ENCODE data around the gene SLIT1.

SLIT1 gene

DNA sequence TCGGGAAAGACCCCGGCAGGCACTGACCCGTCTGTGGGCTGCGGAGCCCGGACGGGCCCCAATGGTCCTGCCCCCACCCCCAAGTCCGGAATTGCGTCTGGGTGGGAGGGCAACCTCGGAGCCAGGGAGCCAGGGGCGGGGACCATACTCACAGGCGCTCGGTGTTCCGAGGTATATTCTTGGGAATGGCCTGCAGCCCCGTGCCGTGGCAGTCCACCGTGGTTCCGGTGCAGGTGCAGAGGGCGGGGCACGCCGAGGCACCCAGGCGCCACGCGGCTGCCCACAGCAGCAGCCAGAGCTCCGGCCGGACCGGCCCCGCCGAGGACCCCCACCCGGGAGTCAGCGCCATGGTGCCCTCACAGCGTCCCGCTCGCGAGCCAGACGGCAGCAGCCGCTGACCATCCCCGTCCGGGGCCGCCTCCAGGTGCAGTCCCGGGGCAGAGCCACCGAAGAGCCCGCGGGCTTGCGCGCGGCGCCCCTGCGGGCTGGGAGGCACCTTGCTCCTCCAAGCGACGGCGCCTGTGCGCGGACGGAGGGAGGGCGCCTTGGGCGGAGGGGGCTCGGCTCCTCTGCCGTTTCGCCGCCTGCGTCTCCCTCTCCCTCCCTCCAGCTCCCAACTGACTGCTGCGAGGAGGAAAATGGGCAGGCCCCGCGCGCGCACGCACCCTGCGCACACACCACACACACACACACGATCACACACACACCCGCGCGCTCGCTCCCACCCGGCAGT is at the start of gene SLIT1:
Gene SLIT1 (minus strand): TSS at position 634 of the 733 bp plus-strand sequence. CDS start 285 bp downstream, at position 349.
- no peak within 1 kb of the TSS for H3K27ac ChIP-seq
- TF ChIP-seq ZFX (IDR thresholded peaks at IDR 0.05) (no peak), CTCF (conservative IDR thresholded peaks at IDR 0.05) (no peak)

DNA sequence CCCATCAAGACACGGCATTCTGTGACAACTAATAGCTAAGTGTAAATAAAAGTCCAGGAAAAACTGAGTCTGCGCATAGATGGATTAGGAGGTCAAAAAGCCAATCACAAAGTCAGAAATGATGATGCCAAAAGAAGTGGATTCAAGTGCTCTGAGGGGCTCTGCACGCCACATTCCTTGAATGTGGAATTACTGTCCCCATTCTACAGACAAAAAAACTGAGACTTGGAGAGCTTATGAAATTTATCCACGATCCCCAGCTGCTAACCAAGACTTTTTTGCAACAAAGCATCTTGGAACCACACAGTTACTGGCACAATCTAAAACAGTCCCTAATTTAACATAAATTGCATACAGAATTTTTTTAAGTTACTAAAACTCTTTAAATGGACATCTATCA is 49.6 kb upstream of the SLIT1 start:
- no peak for TF ChIP-seq ZFX (IDR thresholded peaks at IDR 0.05)
- no peak for TF ChIP-seq CTCF (conservative IDR thresholded peaks at IDR 0.05)
- no peak overlapping the region for H3K27ac ChIP-seq

- TF ChIP-seq ZFX (IDR thresholded peaks at IDR 0.05) (no peak), CTCF (conservative IDR thresholded peaks at IDR 0.05) (peak; percentile 84)
- no peak overlapping the region for H3K27ac ChIP-seq
Measured at GRCh38 chr10:97234400-97234799, 48.6 kb upstream of the SLIT1 start.

DNA sequence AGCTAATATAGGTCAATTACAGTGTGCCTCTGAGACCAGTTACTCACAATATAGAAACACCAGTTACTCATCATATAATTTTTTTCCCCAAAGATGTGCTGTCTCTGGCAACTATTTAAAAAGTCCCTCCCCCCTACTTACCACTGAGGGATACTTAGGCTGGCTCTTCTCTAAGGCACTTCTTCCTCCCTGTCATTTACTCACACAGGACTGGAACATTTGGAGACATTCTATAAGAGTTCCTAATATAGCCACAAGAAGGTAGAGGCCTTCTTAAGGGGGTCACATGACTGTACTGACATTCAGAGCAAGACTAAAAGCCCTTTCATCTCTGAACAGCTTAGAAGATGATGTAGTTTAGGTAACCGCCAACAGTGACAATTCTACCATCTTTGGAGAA is 44.4 kb upstream of the SLIT1 start:
- TF ChIP-seq CTCF (conservative IDR thresholded peaks at IDR 0.05): no peak
- TF ChIP-seq ZFX (IDR thresholded peaks at IDR 0.05): no peak
- H3K27ac ChIP-seq: no peak overlapping the region

DNA sequence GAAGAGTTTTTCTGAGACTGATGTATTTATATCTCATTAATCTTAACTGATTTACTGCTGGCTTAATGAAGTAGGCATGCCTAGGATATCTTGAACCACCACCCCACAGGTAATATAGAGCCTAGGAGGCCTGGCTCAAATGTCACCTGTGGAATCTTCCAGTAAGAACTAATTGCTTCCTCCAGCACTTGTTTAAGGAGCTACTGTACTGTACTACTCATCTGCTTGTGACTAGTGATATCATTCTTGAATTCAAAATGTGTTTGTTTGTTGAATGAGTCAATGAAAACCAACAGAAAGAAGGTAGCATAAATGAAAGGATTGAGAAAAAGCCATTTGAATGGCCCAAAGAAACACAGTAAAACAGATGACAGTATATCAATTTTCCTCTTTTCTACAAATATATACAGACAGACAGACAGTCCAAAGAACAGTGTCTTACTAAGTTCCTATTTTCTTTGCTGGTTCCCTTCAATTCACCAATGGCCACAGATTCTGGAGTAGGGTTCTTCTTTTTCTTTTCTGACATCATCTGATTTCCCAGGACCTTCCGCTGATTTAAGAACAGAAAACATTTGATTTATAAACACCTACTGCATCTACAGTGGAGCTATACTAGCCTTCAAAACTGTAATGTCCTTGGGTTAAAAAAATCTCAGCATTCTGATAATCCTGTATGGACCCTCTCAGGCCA is 43.7 kb upstream of the SLIT1 start:
- H3K27ac ChIP-seq: no peak overlapping the region
- no peak for TF ChIP-seq CTCF (conservative IDR thresholded peaks at IDR 0.05)

- TF ChIP-seq ZFX (IDR thresholded peaks at IDR 0.05) (no peak), CTCF (conservative IDR thresholded peaks at IDR 0.05) (no peak)
- no peak overlapping the region for H3K27ac ChIP-seq
Measured at GRCh38 chr10:97228775-97229157, 43.0 kb upstream of the SLIT1 start.

- TF ChIP-seq CTCF (conservative IDR thresholded peaks at IDR 0.05) (no peak), ZFX (IDR thresholded peaks at IDR 0.05) (no peak)
- no peak overlapping the region for H3K27ac ChIP-seq
Measured at GRCh38 chr10:97228130-97228774, 42.5 kb upstream of the SLIT1 start.

Data from C4-2B (cell line).